GM19467 (cell line): ENCODE measurements around the gene RGS8.
"Not testable (repeated sequence)": the region's sequence is repeated elsewhere in the genome, so short reads cannot be mapped to it uniquely, and the experiment has no call there.

Experiments used
- ATAC-seq: cut with Tn5 transposase; IDR thresholded peaks from one replicate; pipeline ENCODE4 v1.9.1; 2021; ENCODE audit warnings: mild to moderate bottlenecking, moderate library complexity; ENCODE audit not compliant: unreplicated experiment

RGS8 gene

GRCh38 chr1:182702826-182703524 is 18.6 kb upstream of the RGS8 start:
- ATAC-seq: no peak

GRCh38 chr1:182700351-182700709 is 15.9 kb upstream of the RGS8 start:
- no peak for ATAC-seq

GRCh38 chr1:182699393-182700350 is 15.3 kb upstream of the RGS8 start:
- no peak for ATAC-seq

- ATAC-seq: no peak
These were observed 14.6 kb upstream of the RGS8 start for GRCh38 chr1:182698971-182699370.

GRCh38 chr1:182693139-182693538 is 8.8 kb upstream of the RGS8 start:
- ATAC-seq: not testable (repeated sequence)

- ATAC-seq: no peak
These were observed 6.6 kb upstream of the RGS8 start for GRCh38 chr1:182690886-182691443.

- ATAC-seq: no peak
These were observed 4.2 kb upstream of the RGS8 start for GRCh38 chr1:182688436-182689205.

GRCh38 chr1:182687361-182687760 is 3.0 kb upstream of the RGS8 start:
- no peak for ATAC-seq

- no peak for ATAC-seq
These were observed 2.1 kb upstream of the RGS8 start for GRCh38 chr1:182686446-182686845.

- no peak for ATAC-seq
These were observed 828 bp upstream of the RGS8 start for GRCh38 chr1:182685215-182685614.

- ATAC-seq: no peak
These were observed 1.4 kb downstream of the RGS8 start for GRCh38 chr1:182682898-182683501.

GRCh38 chr1:182682406-182682805 is 2.0 kb downstream of the RGS8 start:
- ATAC-seq: no peak

- ATAC-seq: no peak
These were observed 2.8 kb downstream of the RGS8 start for GRCh38 chr1:182681568-182681912.

- ATAC-seq: no peak
These were observed 3.4 kb downstream of the RGS8 start for GRCh38 chr1:182680901-182681567.

GRCh38 chr1:182680408-182680807 is 4.0 kb downstream of the RGS8 start:
- no peak for ATAC-seq

GRCh38 chr1:182679684-182680083 is 4.7 kb downstream of the RGS8 start:
- ATAC-seq: no peak

- peak; percentile 85 for ATAC-seq
These were observed 6.8 kb downstream of the RGS8 start for GRCh38 chr1:182677397-182678098.

- no peak for ATAC-seq
These were observed 8.1 kb downstream of the RGS8 start for GRCh38 chr1:182676274-182676673.
